NT2/D1 (cell line): ENCODE measurements around the gene BCAS3.

Experiments used
- DNase-seq: peaks from one replicate; pipeline ENCODE4 v3.0.0-alpha.2; 2011; ENCODE audit warnings: low read depth, low spot score
- H3K27me3 ChIP-seq: 2 replicates; pipeline ENCODE4 v1.6.0; 2011; ENCODE audit warnings: mild to moderate bottlenecking; ENCODE audit not compliant: insufficient read length, insufficient read depth
- H3K36me3 ChIP-seq: 2 replicates; pipeline ENCODE4 v1.6.1; 2011; ENCODE audit warnings: mild to moderate bottlenecking, low read length, mixed read lengths; ENCODE audit not compliant: insufficient read depth, insufficient read length
- H3K4me1 ChIP-seq: 2 replicates; pipeline ENCODE4 v1.5.1; 2011; ENCODE audit not compliant: insufficient read depth, insufficient read length
- H3K4me3 ChIP-seq: 2 replicates; pipeline ENCODE4 v1.5.1; 2011; ENCODE audit warnings: low read depth; ENCODE audit not compliant: insufficient read length
- H3K9ac ChIP-seq: 2 replicates; pipeline ENCODE4 v1.6.0; 2011; ENCODE audit warnings: low read depth; ENCODE audit not compliant: insufficient read length
- H3K9me3 ChIP-seq: 2 replicates; pipeline ENCODE4 v1.5.1; 2011; ENCODE audit warnings: mild to moderate bottlenecking, low read length; ENCODE audit not compliant: insufficient read depth
- SUZ12 ChIP-seq: IDR thresholded peaks from 2 replicates; pipeline ENCODE4 v1.6.1; 2011; ENCODE audit not compliant: insufficient read length, insufficient read depth; ENCODE audit errors: extremely low read depth
- YY1 ChIP-seq: IDR thresholded peaks from 2 replicates; pipeline ENCODE4 v1.6.1; 2011; ENCODE audit not compliant: insufficient read length, insufficient read depth
- ZNF274 ChIP-seq: IDR thresholded peaks from 2 replicates; pipeline ENCODE4 v1.6.1; 2011; ENCODE audit warnings: mild to moderate bottlenecking, low read depth, low read length

Gene BCAS3

GRCh38 chr17:61196302-61196704 lies 518.7 kb downstream of the BCAS3 start:
- peaks cover 4% of the 10 kb centered on the region; the same call in 1 of the 2 replicates for H3K9me3 ChIP-seq
- H3K4me1 ChIP-seq, result no peaks in the 10 kb centered on the region
- H3K36me3 ChIP-seq, result no peaks in the 10 kb centered on the region
- no peak for DNase-seq
- no peak overlapping the region for H3K9ac ChIP-seq
- no peaks in the 10 kb centered on the region for H3K27me3 ChIP-seq
- H3K4me3 ChIP-seq, result no peak overlapping the region
- TF ChIP-seq SUZ12, result no peak

GRCh38 chr17:61196799-61197198 lies 519.1 kb downstream of the BCAS3 start:
- TF ChIP-seq ZNF274 (no peak), YY1 (no peak), SUZ12 (no peak)
- peaks cover 4% of the 10 kb centered on the region; the same call in 1 of the 2 replicates for H3K9me3 ChIP-seq
- no peak for DNase-seq
- no peaks in the 10 kb centered on the region for H3K27me3 ChIP-seq
- no peak overlapping the region for H3K4me3 ChIP-seq
- no peaks in the 10 kb centered on the region for H3K4me1 ChIP-seq
- H3K36me3 ChIP-seq, result no peaks in the 10 kb centered on the region
- no peak overlapping the region for H3K9ac ChIP-seq

GRCh38 chr17:61199431-61200338 lies 522.0 kb downstream of the BCAS3 start:
- H3K4me1 ChIP-seq, result no peaks in the 10 kb centered on the region

GRCh38 chr17:61200339-61200715 lies 522.7 kb downstream of the BCAS3 start:
- DNase-seq, result no peak
- Histone ChIP-seq H3K27me3 (no peaks in the 10 kb centered on the region), H3K36me3 (no peaks in the 10 kb centered on the region), H3K4me3 (no peak overlapping the region), H3K9me3 (no peaks in the 10 kb centered on the region), H3K4me1 (no peaks in the 10 kb centered on the region), H3K9ac (no peak overlapping the region)
- TF ChIP-seq ZNF274 (no peak), YY1 (no peak), SUZ12 (no peak)

More at GRCh38 chr17:61199431-61200338, 522.0 kb downstream of the BCAS3 start:
- TF ChIP-seq YY1 (no peak), ZNF274 (no peak), SUZ12 (no peak)
- no peaks in the 10 kb centered on the region for H3K36me3 ChIP-seq
- H3K27me3 ChIP-seq, result no peaks in the 10 kb centered on the region
- no peak for DNase-seq
- no peak overlapping the region for H3K9ac ChIP-seq
- H3K4me3 ChIP-seq, result no peak overlapping the region
- no peaks in the 10 kb centered on the region for H3K9me3 ChIP-seq

DNA sequence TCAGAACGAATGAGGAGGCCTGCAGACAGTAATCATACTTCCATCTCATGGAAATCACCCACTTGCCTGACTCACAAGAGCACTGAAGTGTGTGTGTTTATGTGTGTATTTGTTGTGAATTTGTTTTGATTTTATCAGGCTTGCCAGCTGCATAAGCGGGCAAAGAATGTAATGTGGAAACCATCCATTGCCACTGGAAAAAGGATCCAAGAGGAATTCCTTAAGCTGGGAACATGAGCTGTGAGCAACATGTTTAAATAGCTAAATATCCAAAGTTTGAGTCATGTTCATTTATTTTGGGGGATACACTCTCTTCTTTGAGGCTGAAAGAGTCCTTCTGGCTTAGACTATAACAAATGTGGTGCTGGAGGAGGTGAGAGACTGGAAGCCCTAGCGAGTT lies 523.6 kb downstream of the BCAS3 start:
- TF ChIP-seq SUZ12 (no peak), ZNF274 (no peak), YY1 (no peak)

GRCh38 chr17:61202564-61202963 lies 524.9 kb downstream of the BCAS3 start:
- H3K27me3 ChIP-seq, result no peaks in the 10 kb centered on the region
- H3K4me3 ChIP-seq, result no peak overlapping the region
- no peak for DNase-seq
- TF ChIP-seq ZNF274, result no peak
- no peak for TF ChIP-seq YY1
- no peak for TF ChIP-seq SUZ12
- H3K36me3 ChIP-seq, result no peaks in the 10 kb centered on the region
- no peaks in the 10 kb centered on the region for H3K4me1 ChIP-seq
- H3K9ac ChIP-seq, result no peak overlapping the region
- H3K9me3 ChIP-seq, result no peaks in the 10 kb centered on the region

More for the DNA sequence above, 523.6 kb downstream of the BCAS3 start:
- no peaks in the 10 kb centered on the region for H3K36me3 ChIP-seq
- H3K4me3 ChIP-seq, result no peak overlapping the region
- no peak for DNase-seq
- no peaks in the 10 kb centered on the region for H3K27me3 ChIP-seq
- no peaks in the 10 kb centered on the region for H3K9me3 ChIP-seq
- no peaks in the 10 kb centered on the region for H3K4me1 ChIP-seq
- H3K9ac ChIP-seq, result no peak overlapping the region

DNA sequence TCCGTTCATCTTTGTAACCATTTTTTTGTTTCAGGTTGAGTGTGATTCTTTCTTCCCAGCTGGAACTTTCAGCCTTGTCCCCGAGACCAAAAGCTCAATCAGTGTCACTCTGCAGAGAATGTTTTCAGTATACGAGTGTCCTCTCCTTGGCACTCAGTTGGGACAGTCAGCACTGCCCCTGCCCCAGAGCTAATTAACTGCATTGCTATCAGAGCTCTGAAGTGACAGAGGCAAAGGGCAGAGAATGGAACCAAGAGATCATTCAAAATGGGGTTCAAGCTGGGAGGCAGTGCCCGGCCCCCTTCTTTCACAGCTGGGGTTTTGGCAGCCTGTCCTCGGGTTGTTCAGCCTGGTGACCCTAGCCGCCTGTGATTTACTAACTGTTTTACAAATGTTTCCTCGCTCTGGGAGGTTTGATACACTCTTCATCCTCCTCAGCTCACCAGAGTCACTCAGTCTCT lies 526.0 kb downstream of the BCAS3 start:
- Histone ChIP-seq H3K4me3 (no peak overlapping the region), H3K4me1 (no peaks in the 10 kb centered on the region), H3K9ac (no peak overlapping the region), H3K9me3 (no peaks in the 10 kb centered on the region), H3K36me3 (no peaks in the 10 kb centered on the region), H3K27me3 (no peaks in the 10 kb centered on the region)
- no peak for DNase-seq
- TF ChIP-seq ZNF274 (no peak), SUZ12 (no peak), YY1 (no peak)

GRCh38 chr17:61204456-61204855 lies 526.8 kb downstream of the BCAS3 start:
- no peak overlapping the region for H3K4me3 ChIP-seq
- DNase-seq, result no peak
- H3K9me3 ChIP-seq, result no peaks in the 10 kb centered on the region
- H3K36me3 ChIP-seq, result no peaks in the 10 kb centered on the region
- H3K4me1 ChIP-seq, result no peaks in the 10 kb centered on the region
- H3K27me3 ChIP-seq, result no peaks in the 10 kb centered on the region
- TF ChIP-seq SUZ12 (no peak), ZNF274 (no peak), YY1 (no peak)
- H3K9ac ChIP-seq, result no peak overlapping the region
